ENCODE measurements around the gene MXD3.

Gene MXD3

GRCh38 chr5:177356746-177357145 is 45.0 kb upstream of the MXD3 start:
- no peak for DNase-seq (ENCODE audit: low read depth)
- TF ChIP-seq, protein P1, sequence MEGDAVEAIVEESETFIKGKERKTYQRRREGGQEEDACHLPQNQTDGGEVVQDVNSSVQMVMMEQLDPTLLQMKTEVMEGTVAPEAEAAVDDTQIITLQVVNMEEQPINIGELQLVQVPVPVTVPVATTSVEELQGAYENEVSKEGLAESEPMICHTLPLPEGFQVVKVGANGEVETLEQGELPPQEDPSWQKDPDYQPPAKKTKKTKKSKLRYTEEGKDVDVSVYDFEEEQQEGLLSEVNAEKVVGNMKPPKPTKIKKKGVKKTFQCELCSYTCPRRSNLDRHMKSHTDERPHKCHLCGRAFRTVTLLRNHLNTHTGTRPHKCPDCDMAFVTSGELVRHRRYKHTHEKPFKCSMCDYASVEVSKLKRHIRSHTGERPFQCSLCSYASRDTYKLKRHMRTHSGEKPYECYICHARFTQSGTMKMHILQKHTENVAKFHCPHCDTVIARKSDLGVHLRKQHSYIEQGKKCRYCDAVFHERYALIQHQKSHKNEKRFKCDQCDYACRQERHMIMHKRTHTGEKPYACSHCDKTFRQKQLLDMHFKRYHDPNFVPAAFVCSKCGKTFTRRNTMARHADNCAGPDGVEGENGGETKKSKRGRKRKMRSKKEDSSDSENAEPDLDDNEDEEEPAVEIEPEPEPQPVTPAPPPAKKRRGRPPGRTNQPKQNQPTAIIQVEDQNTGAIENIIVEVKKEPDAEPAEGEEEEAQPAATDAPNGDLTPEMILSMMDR (IDR thresholded peaks at IDR 0.05; ENCODE audit: insufficient read depth, low read depth, low read length, missing control alignments): no peak
- H3K4me3 ChIP-seq (ENCODE audit: low read length): no peak overlapping the region

- H3K4me3 ChIP-seq (ENCODE audit: low read length): no peak overlapping the region
- TF ChIP-seq, protein P1 (IDR thresholded peaks at IDR 0.05; ENCODE audit: insufficient read depth, low read depth, low read length, missing control alignments): no peak
- DNase-seq (ENCODE audit: low read depth): no peak
These were observed 44.1 kb upstream of the MXD3 start for GRCh38 chr5:177355868-177356168.

- TF ChIP-seq, protein P1 (IDR thresholded peaks at IDR 0.05; ENCODE audit: insufficient read depth, low read depth, low read length, missing control alignments): no peak
- H3K4me3 ChIP-seq (ENCODE audit: low read length): no peak overlapping the region
- no peak for DNase-seq (ENCODE audit: low read depth)
These were observed 43.6 kb upstream of the MXD3 start for GRCh38 chr5:177355162-177355867.

- H3K4me3 ChIP-seq (ENCODE audit: low read length): no peak overlapping the region
- TF ChIP-seq, protein P1 (IDR thresholded peaks at IDR 0.05; ENCODE audit: insufficient read depth, low read depth, low read length, missing control alignments): no peak
- no peak for DNase-seq (ENCODE audit: low read depth)
These were observed 43.0 kb upstream of the MXD3 start for GRCh38 chr5:177354711-177355110.

DNA sequence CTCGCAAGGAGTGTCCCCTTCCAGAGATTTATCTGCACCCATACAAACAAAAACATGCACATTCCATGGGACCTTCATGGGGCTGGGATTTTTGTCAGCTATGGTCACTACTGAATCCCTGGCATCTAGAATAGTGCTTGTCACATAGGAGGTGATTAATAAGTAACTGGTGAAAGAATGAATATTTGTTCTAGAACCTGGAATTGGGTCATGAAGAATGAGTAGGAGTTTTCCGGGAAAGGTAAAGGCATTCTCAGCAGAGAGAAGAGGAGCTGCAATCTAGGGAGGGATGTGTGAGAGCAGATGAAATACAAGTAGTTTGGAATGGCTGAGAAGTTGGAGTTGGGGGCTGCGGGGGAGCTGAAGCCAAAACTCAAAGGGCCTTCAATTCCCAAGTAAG is 42.6 kb upstream of the MXD3 start:
- DNase-seq (ENCODE audit: low read depth): no peak
- TF ChIP-seq, protein P1 (IDR thresholded peaks at IDR 0.05; ENCODE audit: insufficient read depth, low read depth, low read length, missing control alignments): no peak
- no peak overlapping the region for H3K4me3 ChIP-seq (ENCODE audit: low read length)

- H3K4me3 ChIP-seq (ENCODE audit: low read length): no peak overlapping the region
- no peak for DNase-seq (ENCODE audit: low read depth)
- TF ChIP-seq, protein P1 (IDR thresholded peaks at IDR 0.05; ENCODE audit: insufficient read depth, low read depth, low read length, missing control alignments): no peak
These were observed 41.4 kb upstream of the MXD3 start for GRCh38 chr5:177353093-177353492.

Measured in epithelial cell of esophagus (primary cell).